Caco-2 (cell line): ENCODE data around the gene SGCA. TPM values are rescaled to one million over a fixed set of nuclear protein-coding genes. Genes with fewer than 3 reads are reported as not detected.

Source experiments
- BruUV-seq: library from RNA; stranded (reverse); fragments of 400-500 nt; replicated peaks from 2 replicates; lab custom pipeline; 2021; lab: Mats Ljungman, UMichigan
- CTCF ChIA-PET: fragments of 300-600 bp; sonication (Branson Sonifier 250); formaldehyde crosslinking; loops from one replicate; lab custom pipeline; 2022; ENCODE audit warnings: antibody characterized with exemption; lab: Charles Lee
- POLR2A ChIA-PET: fragments of 300-600 bp; sonication (Branson Sonifier 250); formaldehyde crosslinking; loops from one replicate; lab custom pipeline; 2022; ENCODE audit warnings: antibody characterized with exemption; lab: Charles Lee
- DNase-seq, 2 experiments: peaks; one replicate each; pipeline versions ENCODE4 v3.0.0 to v3.0.0-alpha.2; 2020 to 2022
- H3K27me3 ChIP-seq: replicated peaks from 2 replicates; pipeline ENCODE4 v1.6.0; 2011; ENCODE audit warnings: low read length; ENCODE audit not compliant: control insufficient read depth, insufficient read depth
- H3K36me3 ChIP-seq: 2 replicates; pipeline ENCODE4 v1.5.1; 2011; ENCODE audit warnings: low read length; ENCODE audit not compliant: control insufficient read depth, insufficient read depth
- H3K4me1 ChIP-seq: fragments of 250-450 bp; sonication (Bioruptor Pico); 2 replicates; pipeline ENCODE4 v1.5.1; 2020; ENCODE audit warnings: mild to moderate bottlenecking
- H3K4me3 ChIP-seq: 2 replicates; pipeline ENCODE4 v1.5.1; 2011; ENCODE audit warnings: low read depth, mild to moderate bottlenecking, control low read depth, low read length
- H3K9me3 ChIP-seq: fragments of 250-450 bp; sonication (Bioruptor Pico); 2 replicates; pipeline ENCODE4 v1.5.1; 2020; ENCODE audit warnings: mild to moderate bottlenecking, moderate library complexity
- H3K27ac Mint-ChIP-seq: one replicate; pipeline ENCODE4 v1.8.0; 2022; ENCODE audit warnings: mixed read lengths; ENCODE audit not compliant: unreplicated experiment
- H3K27me3 Mint-ChIP-seq: one replicate; pipeline ENCODE4 v1.8.0; 2022; ENCODE audit warnings: mixed read lengths; ENCODE audit not compliant: insufficient read depth, unreplicated experiment
- H3K36me3 Mint-ChIP-seq: one replicate; pipeline ENCODE4 v1.8.0; 2022; ENCODE audit warnings: mild to moderate bottlenecking, mixed read lengths; ENCODE audit not compliant: insufficient read depth, unreplicated experiment
- H3K4me1 Mint-ChIP-seq: one replicate; pipeline ENCODE4 v1.8.0; 2022; ENCODE audit warnings: low read depth, mixed read lengths; ENCODE audit not compliant: unreplicated experiment
- H3K4me3 Mint-ChIP-seq: one replicate; pipeline ENCODE4 v1.8.0; 2022; ENCODE audit warnings: mild to moderate bottlenecking, moderate library complexity, mixed read lengths; ENCODE audit not compliant: unreplicated experiment
- H3K9me3 Mint-ChIP-seq: one replicate; pipeline ENCODE4 v1.8.0; 2022; ENCODE audit warnings: mixed read lengths; ENCODE audit not compliant: unreplicated experiment
- intact Hi-C: fragments of 100-400 bp; cut with micrococcal nuclease; formaldehyde crosslinking; loops from one replicate; pipeline ENCODE4 v1.10.0; 2022; ENCODE audit not compliant: unreplicated experiment
- total RNA-seq: library from RNA; stranded (reverse); gene quantifications from 2 replicates; pipeline ENCODE4 v1.2.3, GENCODE V29; 2022
- TF ChIP-seq, protein P1 (sequence below), 2 experiments: fragments of 200-600 bp in 1 of 2; IDR thresholded peaks; 1 replicate in 1 of 2; 2 replicates in 1 of 2; pipeline versions ENCODE4 v1.5.1 to v1.8.0; 2011 to 2022; ENCODE audit warnings: antibody characterized with exemption in 1 of 2, control low read depth in 1 of 2, inconsistent platforms in 1 of 2, low read depth in 1 of 2, low read length in 1 of 2, mild to moderate bottlenecking in 1 of 2, moderate library complexity in 1 of 2; ENCODE audit not compliant: insufficient read depth in 1 of 2, severe bottlenecking in 1 of 2, unreplicated experiment in 1 of 2

Gene SGCA
- total RNA-seq, 1 experiment from 2014 or later = not detected

DNA sequence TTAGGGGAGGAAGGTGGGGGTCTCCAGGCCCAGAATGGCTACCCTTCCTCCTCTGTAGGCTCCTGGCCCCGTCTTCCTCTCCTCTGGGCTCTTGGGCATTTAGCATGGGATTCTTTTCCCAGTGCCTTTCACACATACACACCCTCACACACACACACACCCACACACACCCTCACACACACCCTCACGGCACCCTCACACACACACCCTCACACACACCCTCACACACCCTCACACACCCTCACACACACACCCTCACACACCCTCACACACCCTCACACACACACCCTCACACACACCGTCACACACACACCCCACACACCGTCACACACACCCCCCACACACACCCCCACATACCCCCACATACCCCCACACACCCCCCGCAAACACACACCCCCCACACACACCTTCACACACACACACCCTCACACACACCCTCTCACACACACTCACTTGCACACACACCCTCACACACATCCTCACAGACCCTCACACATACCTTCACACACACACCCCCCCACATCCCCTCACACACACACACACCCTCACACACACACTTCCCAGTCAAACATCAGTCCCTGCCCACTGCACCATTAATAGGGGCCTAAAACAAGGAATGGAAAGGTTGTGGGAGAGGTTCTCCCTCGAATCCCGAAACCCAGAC, 845 bp downstream of the SGCA start:
- peaks cover 10% of the 10 kb centered on the region for H3K4me1 Mint-ChIP-seq
- TF ChIP-seq, protein P1, sequence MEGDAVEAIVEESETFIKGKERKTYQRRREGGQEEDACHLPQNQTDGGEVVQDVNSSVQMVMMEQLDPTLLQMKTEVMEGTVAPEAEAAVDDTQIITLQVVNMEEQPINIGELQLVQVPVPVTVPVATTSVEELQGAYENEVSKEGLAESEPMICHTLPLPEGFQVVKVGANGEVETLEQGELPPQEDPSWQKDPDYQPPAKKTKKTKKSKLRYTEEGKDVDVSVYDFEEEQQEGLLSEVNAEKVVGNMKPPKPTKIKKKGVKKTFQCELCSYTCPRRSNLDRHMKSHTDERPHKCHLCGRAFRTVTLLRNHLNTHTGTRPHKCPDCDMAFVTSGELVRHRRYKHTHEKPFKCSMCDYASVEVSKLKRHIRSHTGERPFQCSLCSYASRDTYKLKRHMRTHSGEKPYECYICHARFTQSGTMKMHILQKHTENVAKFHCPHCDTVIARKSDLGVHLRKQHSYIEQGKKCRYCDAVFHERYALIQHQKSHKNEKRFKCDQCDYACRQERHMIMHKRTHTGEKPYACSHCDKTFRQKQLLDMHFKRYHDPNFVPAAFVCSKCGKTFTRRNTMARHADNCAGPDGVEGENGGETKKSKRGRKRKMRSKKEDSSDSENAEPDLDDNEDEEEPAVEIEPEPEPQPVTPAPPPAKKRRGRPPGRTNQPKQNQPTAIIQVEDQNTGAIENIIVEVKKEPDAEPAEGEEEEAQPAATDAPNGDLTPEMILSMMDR (IDR thresholded peaks at IDR 0.05; ENCODE audit: insufficient read depth in 1 of 2, low read depth in 1 of 2, low read length in 1 of 2, severe bottlenecking in 1 of 2, unreplicated experiment in 1 of 2) = no peak
- Histone ChIP-seq H3K27me3 (no peaks in the 10 kb centered on the region), H3K4me3 (no peak overlapping the region), H3K36me3 (no peaks in the 10 kb centered on the region), H3K9me3 (no peaks in the 10 kb centered on the region), H3K4me1 (peaks cover 7% of the 10 kb centered on the region; the same call in 1 of the 2 replicates)
- intact Hi-C loops = no loop called here
- peaks cover 2% of the 10 kb centered on the region for H3K27me3 Mint-ChIP-seq
- no peak overlapping the region for H3K4me3 Mint-ChIP-seq
- no peaks in the 10 kb centered on the region for H3K36me3 Mint-ChIP-seq
- ChIA-PET CTCF (interaction anchor here (0.6 to 2.1 kb wide), 8 partner anchors 10 to 301 kb away, joined by 3 to 6 read pairs (median 4); no protein-coding TSS in a partner anchor), POLR2A (no interaction called here)
- H3K27ac Mint-ChIP-seq = no peak overlapping the region
- no TSS peak for BruUV-seq
- DNase-seq = no peak
- H3K9me3 Mint-ChIP-seq = no peaks in the 10 kb centered on the region

DNA sequence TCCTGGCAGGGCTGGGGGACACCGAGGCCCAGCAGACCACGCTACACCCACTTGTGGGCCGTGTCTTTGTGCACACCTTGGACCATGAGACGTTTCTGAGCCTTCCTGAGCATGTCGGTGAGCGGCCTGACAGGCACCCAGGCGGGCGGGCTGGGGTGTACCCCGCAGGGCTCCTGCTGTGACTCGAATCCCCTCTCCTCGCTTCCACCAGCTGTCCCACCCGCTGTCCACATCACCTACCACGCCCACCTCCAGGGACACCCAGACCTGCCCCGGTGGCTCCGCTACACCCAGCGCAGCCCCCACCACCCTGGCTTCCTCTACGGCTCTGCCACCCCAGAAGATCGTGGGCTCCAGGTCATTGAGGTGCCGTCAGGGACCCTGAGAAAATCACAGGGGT, 1.6 kb downstream of the SGCA start:
- Mint-ChIP-seq H3K27me3 (no peaks in the 10 kb centered on the region), H3K9me3 (no peaks in the 10 kb centered on the region), H3K36me3 (no peaks in the 10 kb centered on the region), H3K4me1 (peaks cover 7% of the 10 kb centered on the region), H3K27ac (no peak overlapping the region), H3K4me3 (no peak overlapping the region)
- no TSS peak for BruUV-seq
- Histone ChIP-seq H3K36me3 (no peaks in the 10 kb centered on the region), H3K9me3 (no peaks in the 10 kb centered on the region), H3K4me3 (no peak overlapping the region), H3K27me3 (no peaks in the 10 kb centered on the region), H3K4me1 (peaks cover 3% of the 10 kb centered on the region; the same call in 1 of the 2 replicates)
- POLR2A ChIA-PET = no interaction called here
- DNase-seq = no peak
- CTCF ChIA-PET = interaction anchor here (0.6 to 2.8 kb wide), 2 partner anchors 11 to 292 kb away, joined by 4 to 34 read pairs; no protein-coding TSS in a partner anchor
- intact Hi-C loops = no loop called here
- TF ChIP-seq, protein P1 (IDR thresholded peaks at IDR 0.05; ENCODE audit: insufficient read depth in 1 of 2, low read depth in 1 of 2, low read length in 1 of 2, severe bottlenecking in 1 of 2, unreplicated experiment in 1 of 2) = no peak

DNA sequence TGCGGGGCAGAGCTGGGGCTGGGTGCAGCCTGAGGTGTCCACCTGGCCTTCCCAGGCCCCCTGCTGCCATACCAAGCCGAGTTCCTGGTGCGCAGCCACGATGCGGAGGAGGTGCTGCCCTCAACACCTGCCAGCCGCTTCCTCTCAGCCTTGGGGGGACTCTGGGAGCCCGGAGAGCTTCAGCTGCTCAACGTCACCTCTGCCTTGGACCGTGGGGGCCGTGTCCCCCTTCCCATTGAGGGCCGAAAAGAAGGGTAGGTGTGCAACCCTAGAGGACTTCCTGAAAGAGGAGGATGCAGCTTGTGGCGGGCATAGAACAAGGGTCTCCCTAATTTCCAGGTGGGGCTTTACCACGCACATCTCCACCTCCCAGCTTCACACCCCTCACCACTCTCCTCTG, 2.5 kb downstream of the SGCA start:
- intact Hi-C loops = no loop called here
- H3K27me3 Mint-ChIP-seq = no peaks in the 10 kb centered on the region
- peaks cover 7% of the 10 kb centered on the region for H3K4me1 Mint-ChIP-seq
- Histone ChIP-seq H3K9me3 (no peaks in the 10 kb centered on the region), H3K36me3 (no peaks in the 10 kb centered on the region), H3K4me3 (no peak overlapping the region), H3K4me1 (peaks cover 3% of the 10 kb centered on the region; the same call in 1 of the 2 replicates), H3K27me3 (no peaks in the 10 kb centered on the region)
- H3K27ac Mint-ChIP-seq = no peak overlapping the region
- BruUV-seq = no TSS peak
- TF ChIP-seq, protein P1 (IDR thresholded peaks at IDR 0.05; ENCODE audit: insufficient read depth in 1 of 2, low read depth in 1 of 2, low read length in 1 of 2, severe bottlenecking in 1 of 2, unreplicated experiment in 1 of 2) = no peak
- no peak for DNase-seq
- no peaks in the 10 kb centered on the region for H3K36me3 Mint-ChIP-seq
- H3K4me3 Mint-ChIP-seq = no peak overlapping the region
- no peaks in the 10 kb centered on the region for H3K9me3 Mint-ChIP-seq
- CTCF ChIA-PET = interaction anchor here (0.9 to 2.8 kb wide), 5 partner anchors 10 to 129 kb away, joined by 3 to 45 read pairs (median 6); no protein-coding TSS in a partner anchor
- POLR2A ChIA-PET = no interaction called here
